K562 (cell line): ENCODE measurements around the gene THADA. TPM values are rescaled to one million over a fixed set of nuclear protein-coding genes. Genes with fewer than 3 reads are reported as not detected.

Source experiments
- ATAC-seq: fragments of 200-7000 bp; cut with Tn5 transposase; 3 replicates; pipeline ENCODE4 v1.9.1; 2020; ENCODE audit warnings: moderate library complexity
- BruUV-seq: library from RNA; stranded (reverse); fragments of 400-500 nt; replicated peaks from 2 replicates; lab custom pipeline; 2021; lab: Mats Ljungman, UMichigan
- CTCF ChIA-PET: fragments of 300-600 bp; formaldehyde crosslinking; extraction: SDS; loops from one replicate; lab custom pipeline; 2021; ENCODE audit warnings: low intra/inter-chr PET ratio; lab: Yijun Ruan, JAX
- POLR2A ChIA-PET: fragments of 300-600, 350-650 bp; sonication (Branson Sonifier 250); formaldehyde crosslinking; extraction: SDS; loops from one replicate; lab custom pipeline; 2021; ENCODE audit warnings: antibody characterized with exemption, inconsistent platforms; lab: Yijun Ruan, JAX
- DNase-seq, 4 experiments: peaks; one replicate each; pipeline versions ENCODE4 v3.0.0 to v3.0.0-alpha.2; 2011 to 2018; ENCODE audit warnings: low spot score in 3 of 4, mixed read lengths in 3 of 4; ENCODE audit errors: extremely low read depth in 1 of 4
- FAIRE-seq: peaks from 2 replicates; lab custom pipeline; 2011; peaks lifted over from hg19 to GRCh38; lab: Jason Lieb, UNC
- H2AFZ ChIP-seq: 2 replicates; pipeline ENCODE4 v1.6.0; 2011; ENCODE audit warnings: low read depth, low read length, control low read depth, inconsistent platforms
- H3K27ac ChIP-seq: fragments of 200-600 bp; 3 replicates; pipeline ENCODE4 v1.8.0; 2011; ENCODE audit warnings: low read depth, mild to moderate bottlenecking, control low read depth, inconsistent platforms, low read length, moderate library complexity, mixed read lengths; ENCODE audit errors: extremely low read depth
- H3K27me3 ChIP-seq, 2 experiments: fragments of 300-600 bp in 1 of 2; 2 replicates in 1 of 2; 3 replicates in 1 of 2; pipeline versions ENCODE4 v1.6.0 to v1.8.0; 2011; ENCODE audit warnings: inconsistent platforms in 2 of 2, low read length in 2 of 2, mild to moderate bottlenecking in 1 of 2, mixed read lengths in 1 of 2, moderate library complexity in 1 of 2; ENCODE audit not compliant: control insufficient read depth in 2 of 2, insufficient read depth in 2 of 2
- H3K36me3 ChIP-seq: fragments of 300-600 bp; 3 replicates; pipeline ENCODE4 v1.8.0; 2011; ENCODE audit warnings: mild to moderate bottlenecking, low read length, inconsistent platforms; ENCODE audit not compliant: control insufficient read depth, insufficient read depth
- H3K4me1 ChIP-seq, 2 experiments: fragments of 200-600 bp in 1 of 2; replicated peaks in 1 of 2; 2 replicates in 1 of 2; 3 replicates in 1 of 2; pipeline versions ENCODE4 v1.5.1 to v1.8.0; 2011; ENCODE audit warnings: inconsistent platforms in 2 of 2, low read length in 2 of 2, mild to moderate bottlenecking in 1 of 2, mixed read lengths in 1 of 2, moderate library complexity in 1 of 2; ENCODE audit not compliant: control insufficient read depth in 2 of 2, insufficient read depth in 2 of 2
- H3K4me2 ChIP-seq: 2 replicates; pipeline ENCODE4 v1.6.1; 2011; ENCODE audit warnings: low read length, control low read depth, inconsistent platforms, mixed read lengths; ENCODE audit not compliant: insufficient read depth
- H3K4me3 ChIP-seq: fragments of 200-600 bp; sonication (generic), shearing (Covaris generic); 2 replicates; pipeline ENCODE4 v1.5.1; 2016; ENCODE audit warnings: control low read depth, inconsistent platforms
- H3K79me2 ChIP-seq: fragments of 200-600 bp; 3 replicates; pipeline ENCODE4 v1.8.0; 2011; ENCODE audit warnings: low read length, inconsistent platforms; ENCODE audit not compliant: control insufficient read depth, insufficient read depth
- H3K9ac ChIP-seq, 2 experiments: 2 replicates each; pipeline versions ENCODE4 v1.6.0 to v1.6.1; 2011; ENCODE audit warnings: low read depth in 2 of 2, low read length in 2 of 2, control low read depth in 1 of 2, inconsistent platforms in 1 of 2, mild to moderate bottlenecking in 1 of 2, mixed read lengths in 1 of 2; ENCODE audit not compliant: insufficient read depth in 1 of 2
- H3K9me1 ChIP-seq: one replicate; pipeline ENCODE4 v1.6.0; 2011; ENCODE audit warnings: inconsistent platforms, mild to moderate bottlenecking, low read length, moderate library complexity; ENCODE audit not compliant: control insufficient read depth, insufficient read depth
- H3K9me3 ChIP-seq: replicated peaks from 2 replicates; pipeline ENCODE4 v1.5.1; 2011; ENCODE audit warnings: low read depth, low read length, inconsistent platforms; ENCODE audit not compliant: control insufficient read depth, insufficient read depth
- H4K20me1 ChIP-seq: replicated peaks from 2 replicates; pipeline ENCODE4 v1.6.1; 2011; ENCODE audit warnings: low read length, inconsistent platforms, mixed read lengths; ENCODE audit not compliant: control insufficient read depth, insufficient read depth
- CHCHD3 ChIP-seq: fragments of 250-450 bp; sonication (Bioruptor Pico); IDR thresholded peaks from 2 replicates; pipeline ENCODE4 v2.1.2; 2022; ENCODE audit warnings: mild to moderate bottlenecking
- ILF3 ChIP-seq: fragments of 450-650 bp; IDR thresholded peaks from 2 replicates; pipeline ENCODE4 v1.6.1; 2018; ENCODE audit warnings: antibody characterized with exemption, mild to moderate bottlenecking, moderate library complexity, borderline replicate concordance
- KLF10 ChIP-seq: fragments of 250-450 bp; sonication (Bioruptor Pico); IDR thresholded peaks from 2 replicates; pipeline ENCODE4 v1.6.1; 2021; ENCODE audit warnings: matching md5 sums
- LCOR ChIP-seq: sonication (generic); formaldehyde crosslinking; IDR thresholded peaks from 2 replicates; pipeline ENCODE4 v1.8.0; 2022; ENCODE audit warnings: mild to moderate bottlenecking, missing genetic modification reagents
- MAFF ChIP-seq: IDR thresholded peaks from 2 replicates; pipeline ENCODE4 v1.6.1; 2012; ENCODE audit warnings: low read length, improper control_type of control experiment
- MAFK ChIP-seq: IDR thresholded peaks from 2 replicates; pipeline ENCODE4 v1.6.1; 2011; ENCODE audit warnings: low read length, improper control_type of control experiment
- MCM3 ChIP-seq: fragments of 450-650 bp; IDR thresholded peaks from 2 replicates; pipeline ENCODE4 v1.6.1; 2016
- NFE2L1 ChIP-seq: fragments of 450-650 bp; IDR thresholded peaks from 2 replicates; pipeline ENCODE4 v1.6.1; 2016; ENCODE audit warnings: missing genetic modification characterization, low read depth, mild to moderate bottlenecking, missing compliant biosample characterization, moderate library complexity, borderline replicate concordance
- POLR3G ChIP-seq: IDR thresholded peaks from 2 replicates; pipeline ENCODE4 v1.6.1; 2011; ENCODE audit not compliant: insufficient read length, insufficient replicate concordance; ENCODE audit errors: extremely low read depth
- RBM34 ChIP-seq: fragments of 200-400 bp; formaldehyde crosslinking; IDR thresholded peaks from 2 replicates; pipeline ENCODE4 v1.6.1; 2018; ENCODE audit warnings: low read length, borderline replicate concordance; ENCODE audit not compliant: insufficient read depth
- ZKSCAN8 ChIP-seq: fragments of 200-800 bp; sonication (Bioruptor generic); IDR thresholded peaks from 2 replicates; pipeline ENCODE4 v1.6.1; 2016; ENCODE audit warnings: missing genetic modification characterization, missing compliant biosample characterization
- ZNF165 ChIP-seq: fragments of 250-450 bp; sonication (Bioruptor Pico); IDR thresholded peaks from 2 replicates; pipeline ENCODE4 v1.4.0; 2020; ENCODE audit warnings: borderline replicate concordance
- ZNF274 ChIP-seq: IDR thresholded peaks from 2 replicates; pipeline ENCODE4 v1.6.1; 2011; ENCODE audit warnings: low read depth, mild to moderate bottlenecking, low read length, moderate library complexity, borderline replicate concordance
- ZNF316 ChIP-seq: fragments of 450-650 bp; IDR thresholded peaks from 2 replicates; pipeline ENCODE4 v1.6.1; 2016
- ZNF408 ChIP-seq: fragments of 250-450 bp; sonication (Bioruptor Pico); IDR thresholded peaks from 2 replicates; pipeline ENCODE4 v1.4.0; 2020; ENCODE audit warnings: low read depth, mild to moderate bottlenecking, moderate library complexity
- WGBS: fragments of 100-300 bp; shearing (Covaris generic); methylation state at CpG from one replicate; pipeline ENCODE4 v1.1.6; 2016; ENCODE audit warnings: low coverage, mixed read lengths; ENCODE audit not compliant: insufficient coverage; ENCODE audit errors: missing lambda C conversion rate; 5-methylcytosine and 5-hydroxymethylcytosine counted together
- in situ Hi-C: fragments of 300-500 bp; cut with MboI; formaldehyde crosslinking; loops from 4 replicates; pipeline ENCODE4 v1.15.0; 2018; ENCODE audit warnings: inconsistent platforms, mixed read lengths
- intact Hi-C: fragments of 100-400 bp; cut with micrococcal nuclease; formaldehyde crosslinking; loops from 2 replicates; pipeline ENCODE4 v1.14.2; 2022
- polyA plus RNA-seq, 8 experiments: library from polyadenylated mRNA; depleted of rRNA in 4 of 8; stranded (reverse) in 5 of 8; unstranded in 3 of 8; fragments of >200 nt; fragmentation: Nextera tagmentation in 2 of 8; fragmentation: Illumina TruSeq in 1 of 8; extraction: Ambion mirVana in 2 of 8; extraction: Trizol in 1 of 8; gene quantifications; 2 replicates each; pipeline versions ENCODE4 v1.2.1 to v1.2.3, GENCODE V29; 2011 to 2014; ENCODE audit warnings: inconsistent platforms in 1 of 8, missing spikeins in 1 of 8
- total RNA-seq, 7 experiments: library from RNA; depleted of rRNA in 6 of 7; stranded (reverse); fragments of >200 nt in 6 of 7; fragmentation: Illumina TruSeq in 2 of 7; extraction: Trizol in 2 of 7; gene quantifications; 2 replicates each; pipeline versions ENCODE4 v1.2.1 to v1.2.3, GENCODE V29; 2011 to 2021; ENCODE audit warnings: low replicate concordance in 1 of 7
- TF ChIP-seq, protein P1 (sequence below): fragments of 450-650 bp; formaldehyde crosslinking; IDR thresholded peaks from 2 replicates; pipeline ENCODE4 v1.4.0; 2020; ENCODE audit warnings: mild to moderate bottlenecking, moderate library complexity

The THADA gene
- total and polyA plus RNA-seq, 9 of the 15 experiments (the other 6 are each of a cell fraction or from before 2014, with no cell fraction given): 17.8 to 34.7 (median 31.9) TPM

DNA sequence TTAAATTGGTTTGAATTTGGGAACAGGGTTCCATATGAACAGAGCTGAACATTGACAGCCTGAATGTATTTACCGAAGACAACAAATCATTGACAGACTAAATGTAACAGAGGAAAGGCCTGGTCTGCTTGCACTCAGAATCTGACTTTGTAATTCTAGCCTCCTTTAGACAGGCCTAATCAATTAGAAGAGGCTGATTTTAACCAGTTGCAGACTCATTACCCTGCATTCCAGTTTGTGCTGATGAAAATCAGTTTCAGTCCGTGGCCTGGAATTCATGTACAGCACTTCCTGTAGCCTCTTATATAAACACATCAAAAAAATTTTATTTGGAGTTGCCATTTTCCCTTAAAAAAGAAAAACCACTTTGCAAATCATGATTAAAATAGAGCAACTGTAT is 276.3 kb downstream of the THADA start:
- TF ChIP-seq RBM34 (no peak), ZNF165 (CRISPR knock-in tag) (no peak), LCOR (CRISPR knock-in tag) (no peak), MAFF (no peak), CHCHD3 (CRISPR knock-in tag) (no peak), ZKSCAN8 (CRISPR knock-in tag) (no peak), ZNF408 (CRISPR knock-in tag) (no peak), MCM3 (no peak), ZNF274 (no peak), KLF10 (CRISPR knock-in tag) (no peak), MAFK (no peak), POLR3G (no peak), NFE2L1 (tag) (no peak), ILF3 (no peak), ZNF316 (no peak)
- TF ChIP-seq, protein P1, sequence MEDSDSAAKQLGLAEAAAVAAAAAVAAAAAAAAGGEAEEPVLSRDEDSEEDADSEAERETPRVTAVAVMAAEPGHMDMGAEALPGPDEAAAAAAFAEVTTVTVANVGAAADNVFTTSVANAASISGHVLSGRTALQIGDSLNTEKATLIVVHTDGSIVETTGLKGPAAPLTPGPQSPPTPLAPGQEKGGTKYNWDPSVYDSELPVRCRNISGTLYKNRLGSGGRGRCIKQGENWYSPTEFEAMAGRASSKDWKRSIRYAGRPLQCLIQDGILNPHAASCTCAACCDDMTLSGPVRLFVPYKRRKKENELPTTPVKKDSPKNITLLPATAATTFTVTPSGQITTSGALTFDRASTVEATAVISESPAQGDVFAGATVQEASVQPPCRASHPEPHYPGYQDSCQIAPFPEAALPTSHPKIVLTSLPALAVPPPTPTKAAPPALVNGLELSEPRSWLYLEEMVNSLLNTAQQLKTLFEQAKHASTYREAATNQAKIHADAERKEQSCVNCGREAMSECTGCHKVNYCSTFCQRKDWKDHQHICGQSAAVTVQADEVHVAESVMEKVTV: no peak
- Histone ChIP-seq H3K27ac (no peak overlapping the region), H3K9ac (no peak overlapping the region), H3K4me2 (no peak overlapping the region), H3K79me2 (no peaks in the 10 kb centered on the region), H3K9me1 (no peaks in the 10 kb centered on the region), H3K4me3 (no peak overlapping the region), H4K20me1 (no peaks in the 10 kb centered on the region), H2AFZ (no peak overlapping the region), H3K9me3 (no peaks in the 10 kb centered on the region), H3K36me3 (peaks cover 10% of the 10 kb centered on the region; the same call in 2 of the 3 replicates), H3K4me1 (no peaks in the 10 kb centered on the region), H3K27me3 (no peaks in the 10 kb centered on the region)
- CTCF ChIA-PET: no interaction called here
- ATAC-seq: no peak
- in situ Hi-C loops (no loop called here), intact Hi-C loops (no loop called here)
- no peak for DNase-seq
- no peak for FAIRE-seq
- 61% methylated on average over 2 of the region's 2 CpGs for WGBS
- no TSS peak for BruUV-seq
- POLR2A ChIA-PET: interaction anchor here (0.7 to 2.0 kb wide), 4 partner anchors 9 to 26 kb away, joined by 3 to 5 read pairs (median 3); no protein-coding TSS in a partner anchor
